A673 (cell line): ENCODE data around the gene IL1RN. TPM values are rescaled to one million over a fixed set of nuclear protein-coding genes. Genes with fewer than 3 reads are reported as not detected.

ENCODE experiments used
- BruUV-seq: library from RNA; stranded (reverse); fragments of 400-500 nt; replicated peaks from 2 replicates; lab custom pipeline; 2021; lab: Mats Ljungman, UMichigan
- CTCF ChIA-PET: fragments of 300-600 bp; sonication (Branson Sonifier 250); formaldehyde crosslinking; loops from one replicate; lab custom pipeline; 2022; ENCODE audit warnings: antibody characterized with exemption; lab: Charles Lee
- POLR2A ChIA-PET: fragments of 300-600 bp; sonication (Branson Sonifier 250); formaldehyde crosslinking; loops from one replicate; lab custom pipeline; 2022; ENCODE audit warnings: antibody characterized with exemption; ENCODE audit not compliant: low non-redundant PET; lab: Charles Lee
- DNase-seq: peaks from one replicate; pipeline ENCODE4 v3.0.0-alpha.2; 2015; ENCODE audit warnings: low spot score
- H3K27ac ChIP-seq: fragments of 200-600 bp; sonication (generic); 2 replicates; pipeline ENCODE4 v1.5.1; 2016; ENCODE audit warnings: mixed run types, low read depth, mild to moderate bottlenecking, mixed read lengths, antibody characterized with exemption, low read length; ENCODE audit not compliant: poor library complexity, severe bottlenecking
- H3K27me3 ChIP-seq: fragments of 200-600 bp; sonication (generic); replicated peaks from 2 replicates; pipeline ENCODE4 v1.6.1; 2017; ENCODE audit warnings: mixed run types, low read depth, mild to moderate bottlenecking, mixed read lengths, antibody characterized with exemption, low read length; ENCODE audit not compliant: insufficient read depth, poor library complexity
- H3K36me3 ChIP-seq: fragments of 200-600 bp; sonication (generic); 2 replicates; pipeline ENCODE4 v1.6.1; 2016; ENCODE audit warnings: mixed run types, mild to moderate bottlenecking, mixed read lengths, antibody characterized with exemption, low read length; ENCODE audit not compliant: insufficient read depth, poor library complexity, severe bottlenecking
- H3K4me1 ChIP-seq: fragments of 200-600 bp; sonication (generic); 2 replicates; pipeline ENCODE4 v1.6.1; 2017; ENCODE audit warnings: mixed run types, mild to moderate bottlenecking, mixed read lengths, antibody characterized with exemption, low read length; ENCODE audit not compliant: insufficient read depth, poor library complexity, severe bottlenecking
- H3K4me3 ChIP-seq: fragments of 200-600 bp; sonication (generic); 2 replicates; pipeline ENCODE4 v1.5.1; 2016; ENCODE audit warnings: low read depth, mixed run types, mild to moderate bottlenecking, mixed read lengths, low read length; ENCODE audit not compliant: poor library complexity, severe bottlenecking
- H3K9me3 ChIP-seq: fragments of 200-600 bp; sonication (generic); 2 replicates; pipeline ENCODE4 v1.6.1; 2016; ENCODE audit warnings: mixed run types, low read depth, mild to moderate bottlenecking, mixed read lengths, antibody characterized with exemption, low read length; ENCODE audit not compliant: poor library complexity, severe bottlenecking
- CTCF ChIP-seq: fragments of 300-800, 200-600 bp; sonication (generic); conservative IDR thresholded peaks from 2 replicates; pipeline ENCODE4 v1.5.1; 2017; ENCODE audit warnings: low read depth, mild to moderate bottlenecking, antibody characterized with exemption, low read length, moderate library complexity, mixed read lengths
- EZH2 ChIP-seq: fragments of 200-600 bp; sonication (generic); IDR thresholded peaks from 2 replicates; pipeline ENCODE4 v1.6.1; 2017; ENCODE audit warnings: borderline replicate concordance, low read depth, mild to moderate bottlenecking, mixed read lengths, antibody characterized with exemption, low read length; ENCODE audit not compliant: poor library complexity, severe bottlenecking
- intact Hi-C: fragments of 100-400 bp; cut with micrococcal nuclease; formaldehyde crosslinking; loops from one replicate; pipeline ENCODE4 v1.10.0; 2022; ENCODE audit not compliant: unreplicated experiment
- total RNA-seq: library from RNA; stranded (reverse); gene quantifications from 2 replicates; pipeline ENCODE4 v1.2.3, GENCODE V29; 2021

Gene IL1RN
- total RNA-seq, 1 experiment from 2014 or later: not detected

DNA sequence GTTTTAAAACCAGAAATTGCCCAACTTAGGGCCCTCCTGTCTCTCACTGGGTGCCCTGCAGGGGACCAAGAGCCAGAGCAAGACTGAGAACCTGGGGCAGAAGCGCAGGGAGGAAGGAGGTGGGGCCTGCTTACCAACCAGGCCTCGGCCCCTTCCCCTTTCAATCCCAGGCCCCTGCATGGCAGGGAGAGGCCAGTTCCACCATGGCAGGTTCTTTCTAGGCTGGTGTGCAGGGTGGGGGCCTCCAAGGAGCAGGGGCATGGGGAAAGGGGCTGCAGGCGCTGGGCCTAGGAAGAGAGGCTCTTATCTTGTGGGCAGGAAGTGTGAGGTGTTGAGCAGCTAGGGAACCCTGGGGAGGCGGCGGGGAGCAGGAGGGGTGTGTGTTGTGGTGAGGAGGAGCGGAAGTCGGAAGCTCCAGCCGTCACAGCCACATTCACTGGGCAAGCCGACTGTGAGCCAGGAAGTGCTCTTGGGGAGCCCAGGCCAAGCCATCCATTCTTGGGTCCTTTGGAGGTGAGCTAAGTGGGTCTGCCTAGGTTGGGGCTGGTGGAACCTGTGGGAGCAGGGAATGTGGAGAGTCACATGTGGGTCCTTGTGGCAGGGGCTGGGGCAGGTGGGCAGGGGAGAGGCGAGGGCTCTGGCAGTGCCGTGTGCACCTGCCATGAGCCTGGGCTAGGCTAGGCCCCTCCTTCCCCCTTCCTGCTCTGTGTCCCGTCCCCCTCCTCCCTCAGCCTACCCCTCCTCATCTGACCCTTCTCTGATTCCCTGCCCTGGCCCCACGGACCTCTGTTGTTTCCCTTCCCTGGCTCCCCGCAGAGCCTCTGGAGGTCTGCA lies 46.4 kb downstream of the IL1RN start, which contains the start of gene PSD4:
Gene PSD4 (plus strand): TSS at position 430 of the 834 bp plus-strand sequence. CDS start 8,486 bp downstream, outside the sequence.
- Histone ChIP-seq H3K4me1 (no peaks in the 10 kb centered on the region), H3K36me3 (no peaks in the 10 kb centered on the region), H3K9me3 (no peaks in the 10 kb centered on the region), H3K4me3 (no peak within 1 kb of the TSS), H3K27ac (no peak within 1 kb of the TSS), H3K27me3 (no peaks in the 10 kb centered on the region)
- ChIA-PET POLR2A (interaction anchor here (0.6 kb wide), 1 partner anchor 126 kb away, joined by 4 read pairs; no protein-coding TSS in a partner anchor), CTCF (no interaction called here)
- no peak for DNase-seq
- BruUV-seq: no TSS peak
- intact Hi-C loops: no loop called here
- TF ChIP-seq CTCF (no peak), EZH2 (no peak)

DNA sequence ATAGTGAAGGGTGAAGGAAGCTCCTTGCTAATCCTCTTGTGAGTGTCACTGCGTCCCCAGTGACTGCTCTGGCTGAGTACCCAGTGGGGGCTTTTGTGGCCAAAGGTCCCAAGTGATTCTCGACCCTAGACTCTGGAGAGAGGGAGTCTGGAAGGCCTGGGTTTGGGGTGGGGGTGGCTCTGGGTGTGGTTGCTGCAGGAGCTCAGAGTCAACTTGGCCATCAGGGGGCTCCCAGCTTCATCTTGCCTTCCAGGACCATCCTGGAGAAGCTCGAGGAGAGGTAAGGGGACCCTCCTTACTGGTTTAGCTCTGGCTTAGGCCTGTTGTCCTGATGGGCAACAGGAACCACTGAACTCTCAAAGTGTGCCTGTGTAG lies 47.0 kb downstream of the IL1RN start:
- ChIA-PET POLR2A (interaction anchor here (0.6 kb wide), 1 partner anchor 126 kb away, joined by 4 read pairs; no protein-coding TSS in a partner anchor), CTCF (interaction anchor here (0.6 kb wide), 1 partner anchor 24 kb away, joined by 3 read pairs; no protein-coding TSS in a partner anchor)
- intact Hi-C loops: no loop called here
- Histone ChIP-seq H3K36me3 (no peaks in the 10 kb centered on the region), H3K9me3 (no peaks in the 10 kb centered on the region), H3K4me3 (no peak overlapping the region), H3K27me3 (no peaks in the 10 kb centered on the region), H3K27ac (no peak overlapping the region), H3K4me1 (no peaks in the 10 kb centered on the region)
- no TSS peak for BruUV-seq
- no peak for DNase-seq
- TF ChIP-seq CTCF: no peak
- TF ChIP-seq EZH2: no peak

GRCh38 chr2:113175042-113175628 lies 47.7 kb downstream of the IL1RN start:
- Histone ChIP-seq H3K4me3 (no peak overlapping the region), H3K36me3 (no peaks in the 10 kb centered on the region), H3K4me1 (no peaks in the 10 kb centered on the region), H3K9me3 (no peaks in the 10 kb centered on the region), H3K27ac (no peak overlapping the region), H3K27me3 (no peaks in the 10 kb centered on the region)
- POLR2A ChIA-PET: interaction anchor here (0.6 kb wide), 1 partner anchor 96 kb away, joined by 3 read pairs; no protein-coding TSS in a partner anchor
- BruUV-seq: no TSS peak
- CTCF ChIA-PET: interaction anchor here (0.6 kb wide), 1 partner anchor 23 kb away, joined by 3 read pairs; no protein-coding TSS in a partner anchor
- intact Hi-C loops: no loop called here
- DNase-seq: no peak
- no peak for TF ChIP-seq EZH2
